ENCODE measurements around the gene TMEM132E. TPM values are rescaled to one million over a fixed set of nuclear protein-coding genes. Genes with fewer than 3 reads are reported as not detected.

Gene TMEM132E
- total and polyA plus RNA-seq, 3 donors from 2014 or later = 2.6 to 3.6 (median 3.1) TPM

DNA sequence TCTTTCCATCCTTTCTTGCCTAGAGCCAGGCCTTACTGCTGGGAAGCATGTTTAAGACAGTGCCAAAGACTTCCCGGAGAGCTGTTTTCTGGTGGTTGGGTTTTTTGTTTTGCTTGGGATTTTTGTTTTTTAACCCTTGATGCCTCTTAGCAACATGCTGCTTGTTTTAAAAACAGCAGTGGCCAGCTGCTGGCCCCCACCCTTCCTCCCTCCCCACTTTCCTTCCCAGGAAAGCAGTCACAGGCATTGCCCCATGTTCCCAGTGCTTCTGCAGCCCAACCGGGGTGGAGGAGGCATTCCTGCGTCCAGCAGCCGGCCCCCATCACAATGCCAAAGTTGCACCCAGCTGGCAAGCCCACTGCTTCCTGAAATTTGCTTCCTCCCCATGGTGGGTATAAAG lies 12.6 kb downstream of the TMEM132E start:
- 58 to 68% methylated on average over 4 of the region's 4 CpGs for WGBS, 2 donors
- no peaks in the 10 kb centered on the region for H3K36me3 ChIP-seq (ENCODE audit: low read depth, missing control alignments)
- no peak overlapping the region for H3K27ac ChIP-seq
- H3K4me1 ChIP-seq = no peaks in the 10 kb centered on the region
- H3K9me3 ChIP-seq = no peaks in the 10 kb centered on the region
- H3K4me3 ChIP-seq = no peak overlapping the region
- H3K27me3 ChIP-seq = no peaks in the 10 kb centered on the region
- intact Hi-C loops (cut with DNase I; ENCODE audit: low total_unique reads) = no loop called here
- DNase-seq = no peak
- TF ChIP-seq CTCF (IDR thresholded peaks at IDR 0.05) = no peak
- TF ChIP-seq POLR2A (IDR thresholded peaks at IDR 0.05) = no peak

- WGBS, 2 donors = 40 to 41% methylated on average over 5 of the region's 5 CpGs
- Histone ChIP-seq H3K27ac (no peak overlapping the region), H3K4me1 (peaks cover 4% of the 10 kb centered on the region), H3K9me3 (no peaks in the 10 kb centered on the region), H3K36me3 (ENCODE audit: low read depth, missing control alignments) (no peaks in the 10 kb centered on the region), H3K4me3 (no peak overlapping the region), H3K27me3 (no peaks in the 10 kb centered on the region)
- no peak for DNase-seq
- TF ChIP-seq POLR2A (IDR thresholded peaks at IDR 0.05) = no peak
- TF ChIP-seq CTCF (IDR thresholded peaks at IDR 0.05) = no peak
- intact Hi-C loops (cut with DNase I; ENCODE audit: low total_unique reads) = no loop called here
Observed at GRCh38 chr17:34596920-34597319, 17.5 kb downstream of the TMEM132E start.

- Histone ChIP-seq H3K4me3 (no peak overlapping the region), H3K27me3 (no peaks in the 10 kb centered on the region), H3K4me1 (peaks cover 4% of the 10 kb centered on the region), H3K36me3 (ENCODE audit: low read depth, missing control alignments) (no peaks in the 10 kb centered on the region), H3K27ac (no peak overlapping the region), H3K9me3 (no peaks in the 10 kb centered on the region)
- TF ChIP-seq CTCF (IDR thresholded peaks at IDR 0.05) (no peak), POLR2A (IDR thresholded peaks at IDR 0.05) (no peak)
- intact Hi-C loops (cut with DNase I; ENCODE audit: low total_unique reads) = no loop called here
- DNase-seq = peak; percentile 81
- 67 to 80% methylated on average over 2 of the region's 2 CpGs for WGBS, 2 donors
Observed at GRCh38 chr17:34598161-34598776, 18.9 kb downstream of the TMEM132E start.

- Histone ChIP-seq H3K9me3 (no peaks in the 10 kb centered on the region), H3K4me3 (no peak overlapping the region), H3K36me3 (ENCODE audit: low read depth, missing control alignments) (no peaks in the 10 kb centered on the region), H3K4me1 (peaks cover 13% of the 10 kb centered on the region), H3K27me3 (no peaks in the 10 kb centered on the region), H3K27ac (no peak overlapping the region)
- TF ChIP-seq CTCF (IDR thresholded peaks at IDR 0.05) (no peak), POLR2A (IDR thresholded peaks at IDR 0.05) (no peak)
- intact Hi-C loops (cut with DNase I; ENCODE audit: low total_unique reads) = no loop called here
- WGBS, 2 donors = 75 to 83% methylated on average over 2 to 3 of the region's 3 CpGs
- no peak for DNase-seq
Observed at GRCh38 chr17:34601416-34601815, 22.0 kb downstream of the TMEM132E start.

GRCh38 chr17:34603974-34604373 lies 24.6 kb downstream of the TMEM132E start:
- peaks cover 9% of the 10 kb centered on the region for H3K4me1 ChIP-seq
- DNase-seq = peak; percentile 65
- no peaks in the 10 kb centered on the region for H3K27me3 ChIP-seq
- H3K27ac ChIP-seq = peak overlapping the region; percentile 61 to 72
- intact Hi-C loops (cut with DNase I; ENCODE audit: low total_unique reads) = no loop called here
- H3K9me3 ChIP-seq = no peaks in the 10 kb centered on the region
- TF ChIP-seq CTCF (IDR thresholded peaks at IDR 0.05) = no peak
- TF ChIP-seq POLR2A (IDR thresholded peaks at IDR 0.05) = no peak
- H3K4me3 ChIP-seq = no peak overlapping the region
- 68 to 74% methylated on average over 3 of the region's 3 CpGs for WGBS, 2 donors
- no peaks in the 10 kb centered on the region for H3K36me3 ChIP-seq (ENCODE audit: low read depth, missing control alignments)

All from testis (tissue), 3 donors.